Erythroblast (primary cell): ENCODE data around the gene SCRN1.

ENCODE experiments used
- GATA1 ChIP-seq: IDR thresholded peaks from 2 replicates; pipeline ENCODE4 v1.6.1; 2011; ENCODE audit warnings: low read depth, mild to moderate bottlenecking, control low read depth, low read length, moderate library complexity
- POLR2A ChIP-seq: IDR thresholded peaks from 2 replicates; pipeline ENCODE4 v1.6.1; 2011; ENCODE audit warnings: mild to moderate bottlenecking, low read length

DNA sequence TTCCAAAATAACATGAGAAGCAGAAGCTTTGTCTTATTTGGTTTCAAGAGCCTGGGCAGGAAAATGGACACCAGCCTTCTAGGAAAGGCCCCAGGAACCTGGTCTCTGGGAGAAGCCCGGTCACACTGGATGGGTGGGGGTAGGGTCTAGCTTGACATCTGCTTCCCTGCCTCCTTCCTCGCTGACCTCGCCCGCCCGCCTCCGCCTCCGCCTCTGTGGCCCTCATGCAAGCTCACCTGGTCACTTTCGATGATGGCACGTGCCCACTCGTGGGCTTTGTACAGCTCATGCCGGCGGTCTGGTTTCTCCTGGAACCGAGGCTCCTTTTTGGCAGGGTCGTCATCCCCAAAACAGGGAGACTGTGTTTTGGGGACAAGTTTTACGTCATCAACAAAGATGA is 63.4 kb downstream of the SCRN1 start:
- TF ChIP-seq POLR2A = no peak
- TF ChIP-seq GATA1 = no peak
